Kasumi-1 (cell line): ENCODE measurements around the gene DMAC2L.

ENCODE experiments used
- DNase-seq, 2 experiments: peaks; one replicate each; lab custom pipeline; 2025; lab: John Stamatoyannopoulos, UW

The DMAC2L gene

DNA sequence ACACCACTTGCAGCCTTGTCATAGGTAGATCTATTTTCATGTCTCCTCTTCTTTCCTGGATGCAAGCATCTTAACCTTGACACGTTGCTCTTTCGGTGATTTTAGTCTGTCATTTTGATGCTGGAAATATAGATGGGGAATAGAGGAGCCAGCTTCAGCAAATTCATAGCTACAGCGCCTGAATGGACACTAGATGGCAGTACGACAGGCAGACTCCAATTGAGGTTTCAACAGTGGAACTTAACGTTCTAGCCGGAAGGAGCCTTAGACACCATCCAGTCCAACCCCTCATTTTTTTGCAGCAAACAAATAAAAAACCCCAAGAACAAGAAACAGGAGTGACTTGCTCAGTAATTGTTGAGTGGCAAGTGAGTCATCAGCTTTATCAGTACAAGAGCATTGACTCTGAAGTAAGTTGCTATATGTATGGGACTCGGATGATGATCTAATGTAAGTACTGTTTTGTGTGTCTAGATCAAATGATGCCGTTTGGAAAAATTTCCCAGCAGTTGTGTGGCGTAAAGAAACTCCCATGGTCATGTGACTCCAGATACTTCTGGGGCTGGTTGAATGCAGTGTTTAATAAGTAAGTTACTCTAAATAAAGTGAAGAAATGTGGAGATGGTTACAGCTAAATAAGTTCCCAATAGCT lies 9.0 kb downstream of the DMAC2L start:
- peak; percentile 96 to 97 for DNase-seq

DNA sequence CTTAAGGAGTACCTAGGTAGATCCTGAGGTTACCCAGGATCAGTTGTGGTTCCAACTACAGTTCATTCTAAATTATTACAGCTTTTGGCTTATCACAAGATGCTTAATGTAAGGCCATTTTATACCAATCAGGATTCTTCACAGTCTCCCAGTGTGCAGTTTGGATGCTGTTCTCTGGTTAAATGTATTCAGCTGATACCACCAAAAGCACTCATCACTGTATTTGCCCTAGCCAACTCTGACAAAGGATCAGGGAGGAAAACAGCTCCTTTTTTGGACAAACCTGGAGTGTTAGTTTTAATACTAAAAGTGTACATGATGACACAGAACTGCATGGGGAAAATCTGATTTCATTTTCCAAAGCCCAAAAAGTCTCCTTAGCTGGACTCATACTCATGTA lies 19.5 kb downstream of the DMAC2L start:
- no peak for DNase-seq

GRCh38 chr14:50333014-50333509 lies 20.9 kb downstream of the DMAC2L start:
- DNase-seq: no peak

- DNase-seq: no peak
Measured at GRCh38 chr14:50334211-50334610, 22.1 kb downstream of the DMAC2L start.

GRCh38 chr14:50335389-50335788 lies 23.3 kb downstream of the DMAC2L start:
- peak in 1 of 2 experiments; percentile 24 for DNase-seq

- peak; percentile 81 to 85 for DNase-seq
Measured at GRCh38 chr14:50335989-50336824, 24.1 kb downstream of the DMAC2L start.

GRCh38 chr14:50338587-50338986 lies 26.5 kb downstream of the DMAC2L start:
- DNase-seq: no peak

DNA sequence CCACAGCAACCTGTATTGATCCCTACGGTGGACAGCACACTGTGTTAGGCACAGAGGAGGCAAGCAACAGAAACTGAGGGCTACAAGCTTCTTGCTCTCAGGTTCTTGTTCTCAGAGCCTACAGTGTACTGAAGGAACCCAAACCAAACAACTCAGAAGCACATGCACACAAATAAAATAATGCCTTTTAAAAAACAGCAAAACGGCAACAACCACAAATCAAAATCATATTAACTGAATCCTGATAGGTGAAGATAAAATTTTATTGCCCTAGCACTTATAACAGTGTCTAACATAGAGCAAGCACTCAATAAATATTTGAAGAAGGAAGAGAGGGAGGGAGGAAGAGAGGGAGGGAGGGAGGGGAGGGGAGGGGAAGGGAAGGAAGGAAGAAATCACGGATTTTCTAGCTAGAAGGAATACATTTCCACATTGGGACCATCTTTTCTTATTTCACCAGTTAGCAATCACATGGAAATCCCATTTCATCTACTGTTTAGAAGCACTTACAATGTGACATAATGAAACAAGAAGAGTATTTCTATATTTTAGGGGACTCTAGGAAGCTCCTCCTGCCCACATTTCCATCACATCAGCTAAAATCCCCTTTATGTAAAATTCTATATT lies 27.2 kb downstream of the DMAC2L start:
- DNase-seq: no peak

DNA sequence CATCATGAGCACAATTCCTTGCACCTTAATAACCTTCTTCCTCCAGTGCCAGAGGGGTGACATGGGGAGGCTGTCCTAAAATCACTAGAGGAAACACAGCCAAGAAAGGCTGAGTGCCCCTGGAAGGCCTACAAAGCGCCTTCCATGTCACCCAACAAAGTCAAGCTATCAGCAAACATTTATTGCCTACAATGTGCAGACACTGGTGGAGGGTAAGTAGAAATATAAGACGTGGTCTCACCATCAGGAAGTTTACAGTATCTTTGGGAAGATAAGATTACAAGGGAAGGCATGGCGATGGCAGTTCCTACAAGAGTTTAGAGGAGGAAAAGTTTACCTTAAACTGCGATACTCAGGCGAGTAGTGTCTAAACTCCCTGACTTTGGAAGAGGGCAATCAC lies 27.9 kb downstream of the DMAC2L start:
- no peak for DNase-seq

DNA sequence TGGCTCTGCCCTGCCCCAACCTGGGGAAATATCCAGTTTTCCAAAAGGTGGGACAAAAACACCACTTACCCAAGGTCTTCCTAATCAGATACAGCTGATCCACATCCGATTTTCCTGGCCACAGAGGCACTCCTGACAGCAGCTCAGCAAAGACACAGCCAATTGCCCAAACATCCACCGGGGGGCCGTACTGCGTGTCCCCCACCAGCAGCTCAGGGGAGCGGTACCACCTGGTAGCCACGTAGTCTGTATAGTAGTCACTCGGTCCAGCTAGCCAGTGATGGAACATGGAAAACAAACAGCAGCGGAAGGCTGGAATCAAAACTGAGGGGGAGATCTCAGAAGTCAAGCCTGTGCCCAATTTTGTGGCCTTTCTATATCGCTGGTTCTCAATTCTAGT lies 28.8 kb downstream of the DMAC2L start:
- DNase-seq: peak in 1 of 2 experiments; percentile 10

DNA sequence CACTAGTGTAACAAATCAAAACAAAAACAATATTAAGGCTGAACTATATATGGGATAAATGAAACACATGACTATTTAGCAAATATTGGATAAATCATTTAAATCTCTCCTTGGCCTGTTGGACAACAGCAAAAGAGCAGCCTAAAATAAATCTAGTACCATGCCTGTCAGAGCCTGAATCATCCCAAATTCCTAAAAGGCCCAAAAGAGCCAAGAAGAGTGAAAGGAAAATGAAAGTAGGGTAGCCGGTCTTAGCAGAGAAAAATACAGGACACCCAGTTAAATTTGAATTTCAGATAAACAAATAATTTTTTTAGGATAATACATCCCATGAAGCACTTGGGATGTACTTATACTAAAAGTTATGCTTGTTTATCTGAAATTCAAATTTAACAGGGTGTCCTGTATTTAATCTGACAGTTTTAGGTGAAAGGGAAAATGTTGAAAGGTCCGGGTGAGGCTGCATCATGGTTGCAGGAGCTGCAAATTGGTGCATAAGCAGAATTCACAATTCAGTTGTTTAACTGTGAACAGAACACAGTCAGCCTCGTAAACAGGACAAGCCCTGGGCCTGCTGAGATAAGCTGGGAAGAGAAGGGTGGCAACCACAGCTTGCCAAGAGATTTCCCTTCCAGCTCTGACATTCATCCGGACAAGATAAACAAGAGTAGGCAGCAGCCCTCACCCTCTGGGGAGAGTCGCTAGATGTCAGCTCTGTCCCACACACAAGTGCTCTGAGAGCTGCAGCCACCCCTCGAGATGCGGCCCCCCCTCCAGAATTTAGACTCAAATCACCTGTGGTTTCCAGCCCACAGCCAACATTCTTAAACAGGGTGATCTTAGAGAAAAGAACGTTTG lies 30.3 kb downstream of the DMAC2L start:
- peak; percentile 59 to 62 for DNase-seq

GRCh38 chr14:50343434-50343833 lies 31.3 kb downstream of the DMAC2L start:
- DNase-seq: no peak

- DNase-seq: no peak
Measured at GRCh38 chr14:50344116-50344775, 32.1 kb downstream of the DMAC2L start.

DNA sequence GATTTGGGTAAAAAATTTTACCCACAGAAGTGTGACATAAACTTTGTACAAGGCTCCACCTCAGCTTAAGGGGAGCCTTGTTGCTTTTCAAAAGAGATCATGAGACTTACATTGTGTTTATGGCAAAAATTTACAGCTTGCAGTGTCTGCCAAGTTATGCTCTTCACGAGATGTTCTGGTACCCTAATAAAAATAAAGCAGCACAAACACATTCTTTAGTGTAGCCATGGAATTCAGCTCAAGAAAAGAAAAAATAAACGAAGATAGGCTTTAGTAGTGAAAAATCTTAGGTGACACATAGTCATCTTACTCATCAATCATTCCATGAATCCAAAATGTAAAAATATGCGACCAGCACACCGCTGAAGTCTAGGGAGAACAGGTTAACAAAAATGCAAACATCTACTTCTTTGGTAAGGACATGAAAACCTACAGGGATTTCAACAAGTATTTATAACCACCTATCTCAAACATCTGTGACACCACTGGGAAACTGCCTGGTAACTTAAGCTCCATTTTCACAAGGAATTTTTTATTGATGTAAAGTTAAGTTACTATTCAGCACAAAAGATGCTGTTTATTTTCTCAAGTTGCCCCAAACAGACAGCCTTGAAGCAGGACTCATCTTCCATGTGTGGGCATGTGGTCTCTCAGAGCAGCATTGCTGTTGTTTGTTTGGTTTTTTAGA lies 32.9 kb downstream of the DMAC2L start:
- DNase-seq: no peak

DNA sequence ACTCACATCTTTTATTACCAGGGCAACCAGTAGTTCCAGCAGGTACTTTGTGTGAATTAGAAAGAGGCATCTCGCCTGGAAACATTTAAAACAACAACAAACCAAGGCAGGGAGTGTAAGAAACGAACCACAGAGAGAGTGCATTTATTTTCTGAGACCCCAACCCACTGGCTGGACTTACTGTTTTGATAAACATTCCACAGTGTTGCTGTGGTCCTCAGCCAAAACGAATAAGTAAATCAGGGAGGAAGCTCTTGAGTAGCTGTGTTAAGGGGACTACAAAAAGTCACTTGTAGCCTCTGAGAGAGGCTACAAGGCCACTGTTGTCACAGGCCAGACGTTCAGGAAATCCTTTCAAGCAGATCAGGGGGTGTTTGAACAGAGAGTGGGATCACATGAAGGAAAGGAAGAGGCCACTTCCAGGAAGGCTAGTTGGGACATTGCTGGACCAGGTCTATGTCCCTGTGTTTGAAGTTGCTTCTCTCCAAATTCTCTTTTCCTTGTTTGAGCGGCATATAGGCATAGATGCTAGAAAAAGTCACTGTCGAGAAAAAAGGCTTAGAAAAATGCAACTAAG lies 33.8 kb downstream of the DMAC2L start:
- DNase-seq: no peak

DNA sequence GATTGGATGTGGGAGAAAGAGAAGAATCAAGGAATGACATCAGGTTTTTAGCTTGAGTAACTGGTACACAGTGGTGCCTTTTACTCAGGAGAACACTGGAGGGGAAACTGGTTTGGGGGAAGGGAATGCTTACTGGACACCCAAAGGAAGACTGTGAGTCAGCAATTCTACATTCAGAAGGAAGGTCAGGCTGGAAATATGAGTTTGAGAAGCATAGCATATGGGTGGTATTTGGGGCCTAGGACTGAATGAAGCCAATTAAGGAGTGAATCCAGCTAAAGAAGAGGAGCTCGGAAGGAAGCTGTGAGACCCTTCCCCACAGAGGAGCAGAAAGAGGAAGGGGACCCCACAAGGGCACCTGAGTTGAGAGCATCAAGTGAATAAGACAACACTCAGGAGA lies 35.4 kb downstream of the DMAC2L start:
- no peak for DNase-seq

DNA sequence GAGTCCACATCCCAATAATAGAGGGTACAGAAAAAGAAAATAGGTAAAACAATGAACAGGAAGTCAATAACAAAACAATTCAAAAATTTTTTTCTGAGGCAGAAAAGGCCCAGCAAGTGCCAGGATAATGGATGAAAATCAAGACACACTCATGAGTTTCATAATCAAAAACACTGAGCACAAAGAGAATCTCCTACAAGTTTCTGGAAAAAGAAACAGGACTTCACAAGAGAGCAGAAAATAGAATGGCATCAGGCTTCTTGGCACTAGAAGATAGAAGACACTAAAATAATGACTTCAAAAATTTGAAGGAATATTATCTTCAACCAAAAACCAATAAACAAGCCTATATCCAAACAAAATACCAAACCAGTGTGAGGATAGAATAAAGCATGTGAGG lies 36.8 kb downstream of the DMAC2L start:
- no peak for DNase-seq

- DNase-seq: peak in 1 of 2 experiments; percentile 10
Measured at GRCh38 chr14:50350975-50351374, 38.9 kb downstream of the DMAC2L start.

- no peak for DNase-seq
Measured at GRCh38 chr14:50352584-50352983, 40.5 kb downstream of the DMAC2L start.

- DNase-seq: no peak
Measured at GRCh38 chr14:50353126-50353525, 41.0 kb downstream of the DMAC2L start.
